HG03196 (cell line): ENCODE data around the gene TMEM9B.
A peak's percentile ranks its signal among the peaks of the same experiment; 100 is the strongest.
"Not testable (repeated sequence)": the region's sequence is repeated elsewhere in the genome, so short reads cannot be mapped to it uniquely, and the experiment has no call there.

Experiments used
- ATAC-seq: cut with Tn5 transposase; IDR thresholded peaks from one replicate; pipeline ENCODE4 v1.9.1; 2021; ENCODE audit not compliant: unreplicated experiment

Gene TMEM9B

GRCh38 chr11:8973121-8973520 lies 8.9 kb upstream of the TMEM9B start:
- no peak for ATAC-seq

DNA sequence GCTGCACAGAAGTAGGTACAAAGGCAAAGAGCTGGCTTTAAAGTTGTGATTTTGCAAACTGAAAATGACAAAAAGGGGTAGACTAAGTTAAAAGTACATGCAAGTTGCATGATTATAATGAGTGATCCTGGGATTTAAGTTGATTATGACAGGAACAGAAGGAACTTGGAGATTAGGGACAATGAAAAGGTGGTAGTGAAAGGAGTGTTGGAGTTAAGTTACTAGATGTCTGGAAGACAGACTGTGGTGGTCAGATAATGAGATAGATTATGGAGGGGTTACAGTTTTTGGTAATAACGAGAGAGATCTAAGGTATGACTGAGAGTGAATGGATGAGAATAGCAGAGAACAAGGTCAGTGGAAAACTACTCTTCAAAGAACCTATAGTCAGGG lies 7.7 kb upstream of the TMEM9B start:
- ATAC-seq: no peak

DNA sequence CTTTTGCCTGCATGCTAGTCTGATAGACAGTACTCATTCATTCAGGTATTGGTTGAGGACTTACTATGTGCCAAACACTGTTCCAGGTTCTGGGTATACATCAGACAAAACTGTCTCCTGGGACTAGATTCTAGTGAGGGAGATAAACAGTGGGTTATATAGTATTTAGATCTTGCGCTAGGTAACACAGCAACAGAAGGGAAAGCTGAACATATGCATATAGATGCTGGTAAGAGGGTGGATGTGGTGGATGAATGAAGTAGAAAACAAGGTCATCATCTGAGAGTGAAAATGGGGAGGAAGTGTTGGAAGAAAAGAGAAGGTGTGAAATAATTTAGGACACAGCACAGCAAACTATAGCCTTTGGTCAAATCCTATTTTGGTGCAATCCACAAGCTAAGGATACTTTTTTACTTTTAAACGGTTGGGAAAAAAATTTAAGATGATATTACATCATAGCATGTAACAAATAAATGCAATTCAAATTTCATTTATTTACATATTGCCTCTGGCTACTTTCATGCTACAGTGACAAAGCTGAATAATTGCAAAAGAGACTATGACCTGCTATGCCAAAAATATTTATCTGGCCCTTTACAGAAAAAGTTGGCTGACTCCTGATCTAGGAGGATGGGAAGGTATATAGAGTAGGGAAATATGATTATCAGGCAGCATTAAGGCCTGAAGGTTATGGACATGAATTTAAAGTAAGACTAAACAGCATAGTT lies 7.1 kb upstream of the TMEM9B start:
- ATAC-seq: no peak

DNA sequence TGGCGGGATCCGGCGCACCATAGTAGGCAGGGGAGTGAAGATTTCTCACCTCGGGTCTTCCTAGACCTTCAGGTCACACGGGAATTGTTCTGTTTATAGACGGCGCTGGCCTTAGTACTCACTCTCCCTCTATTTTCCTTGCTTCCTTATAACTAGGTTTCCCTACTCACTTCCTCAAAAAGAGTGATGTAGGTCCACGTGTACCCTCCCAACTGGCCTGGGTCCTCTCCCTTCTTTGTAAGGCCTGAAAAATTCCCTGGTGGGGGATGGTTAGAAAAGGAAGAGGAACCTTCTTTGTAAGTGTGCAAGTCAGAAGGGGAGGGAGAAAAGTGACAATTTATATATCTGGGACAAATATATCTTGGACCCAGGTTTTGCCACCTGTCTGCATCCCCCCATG lies 2.9 kb upstream of the TMEM9B start:
- no peak for ATAC-seq

DNA sequence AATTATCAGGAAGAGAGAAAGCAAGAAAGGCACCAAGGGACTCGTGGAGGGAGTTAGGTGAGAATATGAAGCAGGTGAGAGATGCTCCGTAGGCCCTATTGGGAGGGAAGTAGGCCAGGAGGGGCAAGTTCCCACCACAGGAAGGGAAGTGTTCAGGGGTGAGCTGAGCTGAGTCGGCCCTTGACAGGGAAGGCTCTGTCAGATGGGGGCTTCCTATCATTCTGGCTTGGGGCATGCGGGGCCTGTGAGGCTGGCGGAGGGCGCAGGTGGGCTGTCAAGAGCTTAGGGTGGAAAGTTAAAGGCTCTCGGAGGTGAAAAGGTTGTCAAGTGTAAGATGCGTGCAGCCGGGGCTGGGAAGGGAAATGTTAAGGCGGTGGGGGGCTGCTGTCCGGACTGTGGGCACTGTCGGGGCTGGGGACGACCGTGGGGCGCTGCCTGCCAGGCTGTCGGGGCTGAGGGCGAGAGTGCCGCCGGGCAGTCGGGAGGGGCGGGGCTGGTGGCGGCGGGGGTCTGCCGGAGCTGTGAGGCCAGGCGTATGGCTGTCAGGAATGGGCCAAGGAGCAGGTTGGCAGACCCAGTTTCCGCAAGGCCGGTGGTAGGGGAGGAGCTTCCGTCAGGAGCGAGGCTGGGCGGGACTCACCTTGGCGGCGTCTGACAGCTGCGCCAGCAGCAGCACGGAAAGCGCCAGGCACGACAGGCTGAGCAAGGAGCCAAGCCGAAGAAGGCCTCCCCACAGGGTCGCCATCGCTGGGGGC lies 496 bp downstream of the TMEM9B start:
- ATAC-seq: peak; percentile 53

DNA sequence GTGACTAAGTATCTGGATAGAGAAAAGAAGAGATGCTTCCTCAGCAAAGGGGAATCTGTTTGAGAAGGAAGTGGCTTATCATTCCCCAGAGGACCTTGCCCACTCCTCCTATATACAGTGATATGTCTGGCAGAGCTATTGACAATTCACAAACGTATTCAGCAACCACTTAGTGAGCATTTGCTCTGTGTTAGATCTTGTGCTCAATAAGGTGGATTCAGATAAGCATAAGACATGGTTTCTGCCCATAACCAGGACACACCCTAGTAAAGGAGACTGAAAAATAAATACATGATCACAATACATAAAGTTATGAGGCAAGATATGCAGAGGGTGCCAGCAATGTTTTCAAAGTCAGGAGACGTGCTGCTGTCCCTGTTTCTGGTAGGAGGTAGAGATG lies 1.4 kb downstream of the TMEM9B start:
- ATAC-seq: no peak

GRCh38 chr11:8961401-8961800 lies 2.8 kb downstream of the TMEM9B start:
- ATAC-seq: no peak

- ATAC-seq: peak; percentile 36
Measured at GRCh38 chr11:8959546-8960166, 4.6 kb downstream of the TMEM9B start.

GRCh38 chr11:8956860-8957259 lies 7.4 kb downstream of the TMEM9B start:
- no peak for ATAC-seq

DNA sequence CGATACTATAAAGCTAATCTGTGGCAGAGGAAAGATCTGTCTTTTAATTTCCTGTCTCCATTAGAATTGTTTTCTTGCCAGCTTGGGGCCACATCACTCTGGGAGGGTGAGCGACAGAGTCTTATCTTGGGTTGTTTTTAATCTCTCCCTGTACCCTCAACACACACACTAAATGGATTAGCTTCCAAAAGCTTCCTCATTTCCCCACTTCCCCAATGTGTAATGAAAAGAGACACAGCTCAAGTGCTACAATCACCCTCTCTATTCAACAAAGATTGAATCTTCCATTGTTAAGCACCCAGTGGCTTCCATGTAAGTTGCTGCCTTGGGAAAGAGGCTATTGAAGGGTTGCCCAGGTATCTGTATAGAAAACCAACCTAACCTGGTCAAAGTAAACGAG lies 15.4 kb downstream of the TMEM9B start:
- ATAC-seq: no peak

DNA sequence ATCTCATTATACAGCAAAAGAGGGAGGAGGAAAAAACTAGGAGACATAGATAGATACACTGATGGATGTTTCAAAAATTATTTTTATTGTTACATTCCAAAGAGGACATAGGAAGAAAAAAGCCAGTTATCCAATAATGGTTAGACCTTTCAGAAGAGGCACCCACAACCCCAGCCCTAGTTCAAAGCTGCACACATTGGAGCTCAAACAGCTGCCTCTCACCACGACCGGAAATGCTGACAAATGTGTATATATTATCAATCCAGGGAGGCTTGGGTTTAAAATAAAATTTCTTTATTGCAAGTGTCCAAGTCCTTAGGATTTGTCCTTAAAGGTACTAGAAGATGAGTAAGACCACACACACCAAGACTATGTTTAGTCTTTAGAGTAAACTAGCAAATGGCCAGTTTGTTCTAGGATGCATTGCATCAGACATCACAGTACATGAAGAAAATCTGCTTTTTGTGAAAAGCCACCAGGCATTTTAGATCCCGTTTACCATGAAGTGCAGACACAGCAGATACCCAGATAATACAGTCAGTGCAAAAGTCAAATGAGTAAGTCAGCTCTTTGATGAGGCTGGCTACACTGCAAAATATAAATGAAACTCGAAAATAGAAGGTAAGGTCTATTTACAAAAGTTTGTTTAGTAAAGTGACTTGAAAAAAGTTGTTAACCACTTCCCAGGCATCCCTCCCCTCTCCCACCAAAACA lies 16.9 kb downstream of the TMEM9B start:
- no peak for ATAC-seq

GRCh38 chr11:8942518-8943066 lies 21.6 kb downstream of the TMEM9B start, which contains the start of gene ASCL3:
Gene ASCL3 (minus strand): TSS chr11:8943016. CDS start chr11:8938161, 4,855 bp downstream.
- no peak for ATAC-seq

- ATAC-seq: no peak
Measured at GRCh38 chr11:8941341-8942103, 22.7 kb downstream of the TMEM9B start.

DNA sequence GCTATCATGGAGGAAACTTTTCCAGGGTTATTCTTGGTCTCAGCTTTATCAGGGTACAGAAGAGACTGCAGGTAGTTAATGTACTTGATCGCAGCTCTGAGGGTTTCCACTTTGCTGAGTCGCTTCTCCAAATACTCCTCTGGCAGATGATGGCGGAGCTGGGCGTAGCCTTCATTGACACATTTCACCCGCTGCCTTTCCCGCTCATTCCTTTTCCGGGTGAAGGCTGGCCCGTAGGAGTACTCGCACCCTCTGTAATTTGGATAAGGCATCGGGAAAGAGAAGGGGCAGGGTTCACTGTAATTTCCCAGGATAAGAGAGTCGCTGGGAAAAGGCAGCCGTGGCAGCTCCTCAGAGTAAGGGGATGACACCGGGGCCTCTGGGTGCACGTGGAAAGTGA lies 26.6 kb downstream of the TMEM9B start:
- ATAC-seq: no peak

GRCh38 chr11:8937159-8937558 lies 27.1 kb downstream of the TMEM9B start:
- no peak for ATAC-seq

DNA sequence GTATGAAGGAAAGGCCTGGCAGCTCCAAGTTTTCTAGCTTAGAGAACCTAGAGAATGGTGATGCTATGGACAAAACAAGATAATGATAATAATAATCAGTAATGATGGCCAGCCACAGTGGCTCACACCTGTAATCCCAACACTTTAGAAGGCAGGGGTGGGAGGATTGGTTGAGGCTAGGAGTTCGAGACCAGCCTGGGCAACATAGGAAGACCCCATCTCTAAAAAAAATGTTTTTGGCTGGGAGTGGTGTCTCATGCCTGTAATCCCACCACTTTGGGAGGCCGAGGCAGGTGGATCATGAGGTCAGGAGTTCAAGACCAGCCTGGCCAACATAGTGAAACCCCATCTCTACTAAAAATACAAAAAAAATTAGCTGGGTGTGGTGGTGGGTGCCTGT lies 28.5 kb downstream of the TMEM9B start:
- ATAC-seq: not testable (repeated sequence)

GRCh38 chr11:8934742-8935488 lies 29.3 kb downstream of the TMEM9B start:
- no peak for ATAC-seq

DNA sequence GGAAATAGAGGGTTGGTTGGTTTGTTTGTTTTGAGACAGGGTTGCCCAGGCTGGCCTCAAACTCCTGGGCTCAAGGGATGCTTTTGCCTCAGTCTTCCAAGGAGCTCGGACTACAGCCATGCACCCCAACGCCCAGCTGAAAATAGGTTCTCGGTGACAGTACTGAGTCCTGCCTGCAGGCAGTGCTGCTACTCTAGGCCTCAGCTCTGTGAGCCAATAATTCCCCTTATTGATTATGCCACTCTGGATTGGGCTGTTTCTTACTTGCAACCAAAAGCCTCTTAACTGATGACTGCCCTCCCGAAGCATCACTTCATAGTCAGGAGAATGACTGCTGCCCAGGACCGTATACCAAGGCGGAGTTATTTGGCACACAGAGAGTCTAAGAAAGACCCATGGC lies 30.3 kb downstream of the TMEM9B start:
- ATAC-seq: no peak

GRCh38 chr11:8932564-8933180 lies 31.6 kb downstream of the TMEM9B start, which contains the start of gene C11orf16:
Gene C11orf16 (minus strand): TSS chr11:8932947. CDS start chr11:8932308, 639 bp downstream.
- ATAC-seq: no peak
